Measurements from ENCODE around the gene KCTD3.

GRCh38 chr1:215529571-215529970, 37.5 kb upstream of the KCTD3 start:
- TF ChIP-seq CTCF (IDR thresholded peaks at IDR 0.05), result no peak
- TF ChIP-seq EP300 (IDR thresholded peaks at IDR 0.05), result no peak
